Astrocyte of the spinal cord (primary cell): ENCODE results near the gene RSBN1.
A peak's percentile ranks its signal among the peaks of the same experiment; 100 is the strongest.

Experiments used
- DNase-seq: peaks from one replicate; pipeline ENCODE4 v3.0.0; 2011; ENCODE audit warnings: low read depth, low spot score
- H3K4me3 ChIP-seq: 2 replicates; pipeline ENCODE4 v1.5.1; 2011; ENCODE audit warnings: low read depth, mild to moderate bottlenecking, low read length, moderate library complexity
- CTCF ChIP-seq: IDR thresholded peaks from 2 replicates; pipeline ENCODE4 v1.5.1; 2012; ENCODE audit warnings: low read depth, mild to moderate bottlenecking, low read length, inconsistent platforms
- in situ Hi-C: cut with HindIII; loops from 2 replicates; pipeline ENCODE4 v1.10.0; 2017; ENCODE audit warnings: low sequenced_read_pairs

RSBN1 gene

GRCh38 chr1:113811888-113812660, at the start of gene RSBN1:
TSS of gene RSBN1 (minus strand) at chr1:113812476. CDS start at chr1:113812412, 64 bp downstream.
- in situ Hi-C loops, result no loop called here
- peak within 1 kb of the TSS; percentile 90 for H3K4me3 ChIP-seq
- no peak for TF ChIP-seq CTCF
- peak; percentile 100 for DNase-seq

- in situ Hi-C loops, result no loop called here
- no peak for TF ChIP-seq CTCF
- no peak for DNase-seq
- no peak overlapping the region for H3K4me3 ChIP-seq
Observed at GRCh38 chr1:113861641-113862040, 49.4 kb upstream of the RSBN1 start.

GRCh38 chr1:113860891-113861290, 48.6 kb upstream of the RSBN1 start:
- in situ Hi-C loops, result no loop called here
- peak; percentile 71 for DNase-seq
- no peak for TF ChIP-seq CTCF
- H3K4me3 ChIP-seq, result no peak overlapping the region

GRCh38 chr1:113859478-113860175, 47.4 kb upstream of the RSBN1 start:
- no peak overlapping the region for H3K4me3 ChIP-seq

GRCh38 chr1:113858982-113859381, 46.7 kb upstream of the RSBN1 start:
- in situ Hi-C loops, result no loop called here
- DNase-seq, result no peak
- TF ChIP-seq CTCF, result no peak
- no peak overlapping the region for H3K4me3 ChIP-seq

More at GRCh38 chr1:113859478-113860175, 47.4 kb upstream of the RSBN1 start:
- DNase-seq, result no peak
- in situ Hi-C loops, result no loop called here
- no peak for TF ChIP-seq CTCF

- TF ChIP-seq CTCF, result no peak
- no peak overlapping the region for H3K4me3 ChIP-seq
- DNase-seq, result no peak
- in situ Hi-C loops, result no loop called here
Observed at GRCh38 chr1:113858418-113858817, 46.1 kb upstream of the RSBN1 start.
